ENCODE results near the gene LRRC8E. TPM values are rescaled to one million over a fixed set of nuclear protein-coding genes. Genes with fewer than 3 reads are reported as not detected.
"Not testable (repeated sequence)": the region's sequence is repeated elsewhere in the genome, so short reads cannot be mapped to it uniquely, and the experiment has no call there.

Gene LRRC8E
- total RNA-seq, 4 donors from 2014 or later = 27.3 to 31.8 (median 29.8) TPM

DNA sequence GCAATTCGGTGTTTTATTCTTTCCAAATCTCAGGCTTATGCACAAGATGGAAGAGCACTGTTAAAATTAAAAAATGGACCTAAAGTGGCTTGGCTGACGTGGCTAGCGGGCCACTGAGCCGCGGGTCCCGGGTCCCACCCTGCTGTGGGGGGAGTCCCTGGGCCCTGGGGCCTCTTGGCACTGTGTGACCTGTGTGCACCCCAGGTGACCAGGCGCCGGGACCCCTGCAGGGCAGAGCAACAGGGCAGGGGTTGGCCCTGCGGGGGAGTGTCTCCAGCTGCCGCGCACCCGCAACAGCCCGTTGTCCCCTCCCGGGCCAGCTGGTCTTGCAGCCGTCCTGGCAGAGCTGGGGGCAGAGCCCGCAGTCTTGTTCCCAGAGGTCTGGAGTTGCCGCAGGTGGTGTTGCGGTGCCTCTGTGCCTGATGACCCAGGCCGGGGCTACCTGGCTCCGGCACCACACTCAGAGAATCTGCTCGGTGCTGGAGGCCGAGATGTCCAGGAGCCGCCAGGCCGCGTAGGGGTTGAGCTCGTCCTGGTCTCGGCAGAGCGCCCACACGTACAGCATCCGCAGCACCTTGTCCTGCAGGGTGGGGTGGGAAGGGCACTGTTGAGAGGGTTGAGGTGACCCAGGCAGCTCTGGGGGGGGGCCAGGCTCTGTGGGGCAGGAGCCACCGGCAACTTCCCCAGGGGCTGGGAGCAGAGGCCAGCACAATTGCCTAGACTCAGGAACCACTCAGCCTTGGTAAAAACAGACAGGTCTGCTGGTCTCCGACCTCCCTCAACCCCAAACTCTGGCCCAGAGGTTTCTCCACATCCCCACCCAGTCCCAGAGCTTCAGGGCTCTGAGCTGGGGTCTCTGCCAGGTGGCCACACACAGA is 38.7 kb downstream of the LRRC8E start:
- intact Hi-C loops (cut with DNase I; ENCODE audit: low total_unique reads) = loop anchor here (1.0 to 5.0 kb wide), 2 partner anchors 15 to 75 kb away; no protein-coding TSS in a partner anchor
- 69 to 79% methylated on average over 22 to 32 of the region's 32 CpGs for WGBS, 2 donors
- DNase-seq (ENCODE audit: low spot score in 2 of 2) = no peak
- TF ChIP-seq, protein P1, sequence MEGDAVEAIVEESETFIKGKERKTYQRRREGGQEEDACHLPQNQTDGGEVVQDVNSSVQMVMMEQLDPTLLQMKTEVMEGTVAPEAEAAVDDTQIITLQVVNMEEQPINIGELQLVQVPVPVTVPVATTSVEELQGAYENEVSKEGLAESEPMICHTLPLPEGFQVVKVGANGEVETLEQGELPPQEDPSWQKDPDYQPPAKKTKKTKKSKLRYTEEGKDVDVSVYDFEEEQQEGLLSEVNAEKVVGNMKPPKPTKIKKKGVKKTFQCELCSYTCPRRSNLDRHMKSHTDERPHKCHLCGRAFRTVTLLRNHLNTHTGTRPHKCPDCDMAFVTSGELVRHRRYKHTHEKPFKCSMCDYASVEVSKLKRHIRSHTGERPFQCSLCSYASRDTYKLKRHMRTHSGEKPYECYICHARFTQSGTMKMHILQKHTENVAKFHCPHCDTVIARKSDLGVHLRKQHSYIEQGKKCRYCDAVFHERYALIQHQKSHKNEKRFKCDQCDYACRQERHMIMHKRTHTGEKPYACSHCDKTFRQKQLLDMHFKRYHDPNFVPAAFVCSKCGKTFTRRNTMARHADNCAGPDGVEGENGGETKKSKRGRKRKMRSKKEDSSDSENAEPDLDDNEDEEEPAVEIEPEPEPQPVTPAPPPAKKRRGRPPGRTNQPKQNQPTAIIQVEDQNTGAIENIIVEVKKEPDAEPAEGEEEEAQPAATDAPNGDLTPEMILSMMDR (IDR thresholded peaks at IDR 0.05) = no peak
- no peak for TF ChIP-seq POLR2A (IDR thresholded peaks at IDR 0.05)
- no peak overlapping the region for H3K4me3 ChIP-seq (ENCODE audit: low read depth, poor library complexity, severe bottlenecking)

DNA sequence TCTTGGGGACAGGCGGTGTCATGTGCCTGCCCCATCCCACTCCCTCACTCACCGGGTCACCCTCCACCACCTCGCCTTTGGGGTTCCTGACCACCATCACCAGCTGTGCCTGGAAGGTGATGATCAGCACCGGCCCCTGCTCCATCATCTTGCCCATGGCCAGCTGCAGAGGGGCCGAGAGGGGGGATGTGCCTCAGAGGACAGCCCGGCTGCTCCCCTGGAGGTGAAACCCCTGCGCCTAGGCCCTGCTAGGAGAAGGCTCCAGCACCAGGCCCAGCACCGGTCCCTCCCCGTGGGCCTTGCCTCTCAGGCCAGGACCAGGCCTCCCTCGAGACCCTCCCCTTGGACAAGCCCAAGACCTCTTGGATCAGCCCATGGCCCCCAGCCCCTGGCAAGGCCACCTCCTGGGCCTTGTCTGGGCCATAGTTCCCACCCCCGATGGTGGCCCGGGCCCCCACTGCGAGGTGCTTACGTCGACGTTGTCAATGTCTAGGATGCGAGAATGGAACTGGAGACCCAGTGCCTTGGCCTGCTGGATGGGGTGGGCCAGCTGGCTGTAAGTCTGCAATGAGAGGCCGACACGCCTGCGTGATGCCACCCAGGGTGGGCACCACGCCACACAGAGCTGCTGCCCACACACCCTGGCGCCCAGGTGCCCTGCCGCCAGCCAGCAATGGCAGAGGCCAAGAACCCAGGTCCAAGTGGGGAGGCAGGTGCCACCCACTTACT is 39.5 kb downstream of the LRRC8E start:
- 69 to 70% methylated on average over 15 to 17 of the region's 23 CpGs for WGBS, 2 donors
- no peak for TF ChIP-seq POLR2A (IDR thresholded peaks at IDR 0.05)
- DNase-seq (ENCODE audit: low spot score in 2 of 2) = no peak
- H3K4me3 ChIP-seq (ENCODE audit: low read depth, poor library complexity, severe bottlenecking) = no peak overlapping the region
- intact Hi-C loops (cut with DNase I; ENCODE audit: low total_unique reads) = loop anchor here (1.0 to 5.0 kb wide), 2 partner anchors 15 to 75 kb away; no protein-coding TSS in a partner anchor

DNA sequence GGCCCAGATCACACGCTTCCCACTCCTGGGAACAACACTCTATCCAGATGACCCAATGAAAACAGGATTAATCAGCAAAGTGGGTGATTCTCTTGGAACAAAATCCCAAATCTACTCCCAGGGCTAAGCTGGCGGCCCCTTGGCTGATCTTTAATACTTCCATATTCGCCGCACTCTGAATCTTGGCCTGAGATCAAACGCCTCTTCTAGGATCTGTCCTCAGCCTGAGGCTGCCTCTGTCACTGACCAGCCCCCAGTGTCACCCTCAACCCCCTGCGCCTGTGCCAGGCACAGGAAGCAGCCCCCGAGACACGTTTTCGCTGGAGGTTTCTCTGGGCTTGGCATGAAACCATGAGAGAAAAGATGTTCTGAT is 40.0 kb downstream of the LRRC8E start:
- no peak for TF ChIP-seq POLR2A (IDR thresholded peaks at IDR 0.05)
- TF ChIP-seq, protein P1 (IDR thresholded peaks at IDR 0.05) = no peak
- H3K4me3 ChIP-seq (ENCODE audit: low read depth, poor library complexity, severe bottlenecking) = no peak overlapping the region
- intact Hi-C loops (cut with DNase I; ENCODE audit: low total_unique reads) = loop anchor here (5.0 kb wide), 1 partner anchor 76 kb away; no protein-coding TSS in a partner anchor
- no peak for DNase-seq (ENCODE audit: low spot score in 2 of 2)
- 35 to 42% methylated on average over 9 of the region's 9 CpGs for WGBS, 2 donors

DNA sequence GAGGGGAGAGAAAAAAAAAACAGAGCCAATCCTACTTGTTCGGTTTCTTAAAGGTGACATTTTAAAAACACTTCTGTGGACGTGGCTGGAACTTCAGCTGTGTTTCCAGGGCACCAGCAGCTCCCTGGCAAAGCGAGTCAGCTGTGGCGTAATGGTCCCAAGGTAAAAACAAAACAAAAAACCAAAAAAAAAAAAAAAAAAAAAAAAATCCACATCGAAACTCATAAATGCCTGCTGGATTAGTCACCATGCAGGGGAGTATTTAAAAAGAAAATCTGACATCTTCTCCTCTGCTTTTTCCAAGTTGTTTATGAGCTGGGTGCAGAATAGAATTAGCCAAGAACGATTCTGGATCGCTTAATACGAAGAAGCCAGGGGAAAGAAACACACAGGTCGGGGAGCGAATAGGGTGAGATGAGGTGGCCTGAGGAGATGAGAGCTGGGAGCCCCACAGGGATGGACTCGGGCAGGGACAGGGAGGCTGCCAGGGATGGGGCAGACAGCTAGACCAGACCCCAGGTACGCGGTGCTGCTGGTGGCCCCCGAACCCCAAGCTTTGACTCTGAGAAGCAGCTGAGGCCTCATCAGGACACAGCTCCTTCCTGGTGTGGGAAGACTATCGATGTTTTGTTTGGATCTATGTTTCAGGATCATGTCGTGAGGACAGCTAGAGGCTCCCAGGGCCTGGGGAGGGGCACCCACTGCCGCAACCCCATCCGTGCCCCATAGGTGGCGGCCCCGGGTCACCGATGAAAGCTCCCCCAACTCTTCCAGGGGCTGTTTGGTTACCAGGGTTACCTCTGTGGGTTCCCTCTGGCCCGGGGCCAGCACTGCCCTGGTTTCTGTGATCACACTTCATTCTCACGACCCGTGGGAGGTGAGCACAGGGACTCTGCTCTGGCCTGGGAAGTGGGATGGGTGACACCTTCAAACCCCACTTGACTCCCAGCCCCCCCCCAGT is 40.7 kb downstream of the LRRC8E start:
- no peak for TF ChIP-seq POLR2A (IDR thresholded peaks at IDR 0.05)
- TF ChIP-seq, protein P1 (IDR thresholded peaks at IDR 0.05) = no peak
- DNase-seq (ENCODE audit: low spot score in 2 of 2) = no peak
- H3K4me3 ChIP-seq (ENCODE audit: low read depth, poor library complexity, severe bottlenecking) = no peak overlapping the region
- 23 to 39% methylated on average over 24 of the region's 24 CpGs for whole genome bisulfite sequencing, 2 donors
- intact Hi-C loops (cut with DNase I; ENCODE audit: low total_unique reads) = loop anchor here (5.0 kb wide), 1 partner anchor 77 kb away; no protein-coding TSS in a partner anchor

DNA sequence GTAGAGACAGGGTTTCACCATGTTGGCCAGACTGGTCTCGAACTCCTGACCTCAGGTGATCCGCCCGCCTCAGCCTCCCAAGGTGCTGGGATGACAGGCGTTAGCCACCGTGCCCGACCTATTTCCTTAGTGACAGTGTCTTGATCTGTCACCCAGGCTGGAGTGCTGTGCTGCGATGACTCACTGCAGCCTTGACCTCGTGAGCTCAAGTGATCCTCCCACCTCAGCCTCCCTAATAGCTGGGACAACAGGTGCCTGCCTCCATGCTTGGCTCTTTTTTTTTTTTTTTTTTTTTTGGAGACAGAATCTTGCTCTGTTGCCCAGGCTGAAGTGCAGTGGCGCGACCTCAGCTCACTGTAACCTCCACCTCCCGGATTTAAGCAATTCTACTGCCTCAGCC is 41.7 kb downstream of the LRRC8E start:
- WGBS, 2 donors = 81 to 89% methylated on average over 9 to 11 of the region's 11 CpGs
- H3K4me3 ChIP-seq (ENCODE audit: low read depth, poor library complexity, severe bottlenecking); DNase-seq (ENCODE audit: low spot score in 2 of 2); intact Hi-C loops (cut with DNase I; ENCODE audit: low total_unique reads): not testable (repeated sequence)

DNA sequence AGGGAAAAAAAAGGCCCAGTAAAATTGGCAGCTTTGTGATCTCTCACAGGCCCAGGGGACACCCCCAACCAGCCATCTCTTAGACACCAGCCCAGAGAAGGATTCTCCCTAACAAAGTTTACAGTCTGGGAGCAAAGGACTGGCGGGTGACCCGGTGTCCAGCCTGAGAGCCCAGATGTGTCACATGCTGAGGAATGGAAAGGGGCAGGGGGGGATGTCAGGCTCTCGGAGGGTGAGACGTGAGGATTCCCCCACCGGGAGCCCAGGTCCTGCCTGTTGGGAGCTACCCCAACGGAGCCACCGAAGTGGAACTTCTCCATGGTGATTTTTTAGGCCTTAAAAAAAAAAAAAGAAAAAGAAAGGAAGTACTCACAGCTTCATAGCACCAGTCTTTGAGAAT is 42.5 kb downstream of the LRRC8E start:
- 75 to 92% methylated on average over 7 of the region's 7 CpGs for WGBS, 2 donors
- intact Hi-C loops (cut with DNase I; ENCODE audit: low total_unique reads) = no loop called here

More for the DNA sequence above, 42.5 kb downstream of the LRRC8E start:
- no peak overlapping the region for H3K4me3 ChIP-seq (ENCODE audit: low read depth, poor library complexity, severe bottlenecking)
- DNase-seq (ENCODE audit: low spot score in 2 of 2) = no peak
- TF ChIP-seq, protein P1 (IDR thresholded peaks at IDR 0.05) = no peak
- no peak for TF ChIP-seq POLR2A (IDR thresholded peaks at IDR 0.05)
